ENCODE results near the gene KCNH4.

GRCh38 chr17:42112552-42113176 lies 68.3 kb downstream of the KCNH4 start, which contains the start of gene DHX58:
- TF ChIP-seq, protein P1, sequence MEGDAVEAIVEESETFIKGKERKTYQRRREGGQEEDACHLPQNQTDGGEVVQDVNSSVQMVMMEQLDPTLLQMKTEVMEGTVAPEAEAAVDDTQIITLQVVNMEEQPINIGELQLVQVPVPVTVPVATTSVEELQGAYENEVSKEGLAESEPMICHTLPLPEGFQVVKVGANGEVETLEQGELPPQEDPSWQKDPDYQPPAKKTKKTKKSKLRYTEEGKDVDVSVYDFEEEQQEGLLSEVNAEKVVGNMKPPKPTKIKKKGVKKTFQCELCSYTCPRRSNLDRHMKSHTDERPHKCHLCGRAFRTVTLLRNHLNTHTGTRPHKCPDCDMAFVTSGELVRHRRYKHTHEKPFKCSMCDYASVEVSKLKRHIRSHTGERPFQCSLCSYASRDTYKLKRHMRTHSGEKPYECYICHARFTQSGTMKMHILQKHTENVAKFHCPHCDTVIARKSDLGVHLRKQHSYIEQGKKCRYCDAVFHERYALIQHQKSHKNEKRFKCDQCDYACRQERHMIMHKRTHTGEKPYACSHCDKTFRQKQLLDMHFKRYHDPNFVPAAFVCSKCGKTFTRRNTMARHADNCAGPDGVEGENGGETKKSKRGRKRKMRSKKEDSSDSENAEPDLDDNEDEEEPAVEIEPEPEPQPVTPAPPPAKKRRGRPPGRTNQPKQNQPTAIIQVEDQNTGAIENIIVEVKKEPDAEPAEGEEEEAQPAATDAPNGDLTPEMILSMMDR (IDR thresholded peaks at IDR 0.05; ENCODE audit: low read depth, low read length, missing input control), result no peak
- TF ChIP-seq RAD21 (IDR thresholded peaks at IDR 0.05) (peak in 1 of 2 donors; percentile 51), YY1 (IDR thresholded peaks at IDR 0.05) (peak; percentile 62), EGR1 (IDR thresholded peaks at IDR 0.05; ENCODE audit: low read depth in 2 of 2) (no peak), SP1 (IDR thresholded peaks at IDR 0.05) (peak; percentile 57), MAX (IDR thresholded peaks at IDR 0.05) (peak; percentile 39), TAF1 (conservative IDR thresholded peaks at IDR 0.05) (peak; percentile 39), ZBTB33 (IDR thresholded peaks at IDR 0.05) (no peak), GABPA (IDR thresholded peaks at IDR 0.05 in 1 of 2, conservative IDR thresholded peaks at IDR 0.05 in 1 of 2) (no peak)
- TF ChIP-seq, protein P2, sequence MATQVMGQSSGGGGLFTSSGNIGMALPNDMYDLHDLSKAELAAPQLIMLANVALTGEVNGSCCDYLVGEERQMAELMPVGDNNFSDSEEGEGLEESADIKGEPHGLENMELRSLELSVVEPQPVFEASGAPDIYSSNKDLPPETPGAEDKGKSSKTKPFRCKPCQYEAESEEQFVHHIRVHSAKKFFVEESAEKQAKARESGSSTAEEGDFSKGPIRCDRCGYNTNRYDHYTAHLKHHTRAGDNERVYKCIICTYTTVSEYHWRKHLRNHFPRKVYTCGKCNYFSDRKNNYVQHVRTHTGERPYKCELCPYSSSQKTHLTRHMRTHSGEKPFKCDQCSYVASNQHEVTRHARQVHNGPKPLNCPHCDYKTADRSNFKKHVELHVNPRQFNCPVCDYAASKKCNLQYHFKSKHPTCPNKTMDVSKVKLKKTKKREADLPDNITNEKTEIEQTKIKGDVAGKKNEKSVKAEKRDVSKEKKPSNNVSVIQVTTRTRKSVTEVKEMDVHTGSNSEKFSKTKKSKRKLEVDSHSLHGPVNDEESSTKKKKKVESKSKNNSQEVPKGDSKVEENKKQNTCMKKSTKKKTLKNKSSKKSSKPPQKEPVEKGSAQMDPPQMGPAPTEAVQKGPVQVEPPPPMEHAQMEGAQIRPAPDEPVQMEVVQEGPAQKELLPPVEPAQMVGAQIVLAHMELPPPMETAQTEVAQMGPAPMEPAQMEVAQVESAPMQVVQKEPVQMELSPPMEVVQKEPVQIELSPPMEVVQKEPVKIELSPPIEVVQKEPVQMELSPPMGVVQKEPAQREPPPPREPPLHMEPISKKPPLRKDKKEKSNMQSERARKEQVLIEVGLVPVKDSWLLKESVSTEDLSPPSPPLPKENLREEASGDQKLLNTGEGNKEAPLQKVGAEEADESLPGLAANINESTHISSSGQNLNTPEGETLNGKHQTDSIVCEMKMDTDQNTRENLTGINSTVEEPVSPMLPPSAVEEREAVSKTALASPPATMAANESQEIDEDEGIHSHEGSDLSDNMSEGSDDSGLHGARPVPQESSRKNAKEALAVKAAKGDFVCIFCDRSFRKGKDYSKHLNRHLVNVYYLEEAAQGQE (IDR thresholded peaks at IDR 0.05), result peak; percentile 62
